H1 (cell line): ENCODE measurements around the gene SCG3.

Source experiments
- RAD21 ChIP-seq, 2 experiments: IDR thresholded peaks in 1 of 2; conservative IDR thresholded peaks in 1 of 2; 2 replicates each; pipeline ENCODE4 v1.6.1; 2011; ENCODE audit warnings: low read depth in 2 of 2, low read length in 2 of 2, improper control_type of control experiment in 1 of 2, inconsistent platforms in 1 of 2, mild to moderate bottlenecking in 1 of 2, moderate library complexity in 1 of 2
- TF ChIP-seq, protein P1 (sequence below), 3 experiments: IDR thresholded peaks; 1 replicate in 2 of 3; 2 replicates in 1 of 3; pipeline versions ENCODE4 v1.5.1 to v1.6.1; 2011; ENCODE audit warnings: low read length in 3 of 3, mild to moderate bottlenecking in 3 of 3, inconsistent platforms in 2 of 3, low read depth in 1 of 3, moderate library complexity in 1 of 3; ENCODE audit not compliant: insufficient read depth in 1 of 3; ENCODE audit errors: control extremely low read depth in 1 of 3

DNA sequence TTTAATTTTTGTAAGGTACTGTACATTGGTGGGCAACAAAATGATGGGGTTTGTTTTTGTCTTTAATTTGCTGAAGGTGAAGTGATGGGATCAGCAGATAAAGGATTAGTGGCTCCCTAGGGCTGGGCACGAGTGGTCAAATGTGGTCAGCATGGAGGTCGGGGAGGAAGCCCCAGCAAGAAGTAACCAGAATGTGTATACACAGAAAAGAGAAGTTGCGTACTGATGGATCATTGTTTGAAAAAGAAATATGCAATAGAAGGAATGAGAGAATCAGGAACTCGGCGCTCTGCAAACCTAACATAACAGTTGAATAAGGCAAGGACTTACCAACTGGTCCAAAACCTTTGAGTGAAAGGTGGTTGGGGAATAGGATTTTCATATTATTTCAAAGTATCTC is 71.6 kb downstream of the SCG3 start:
- no peak for TF ChIP-seq RAD21 (IDR thresholded peaks at IDR 0.05 in 1 of 2, conservative IDR thresholded peaks at IDR 0.05 in 1 of 2; ENCODE audit: low read depth in 2 of 2, low read length in 2 of 2)
- TF ChIP-seq, protein P1, sequence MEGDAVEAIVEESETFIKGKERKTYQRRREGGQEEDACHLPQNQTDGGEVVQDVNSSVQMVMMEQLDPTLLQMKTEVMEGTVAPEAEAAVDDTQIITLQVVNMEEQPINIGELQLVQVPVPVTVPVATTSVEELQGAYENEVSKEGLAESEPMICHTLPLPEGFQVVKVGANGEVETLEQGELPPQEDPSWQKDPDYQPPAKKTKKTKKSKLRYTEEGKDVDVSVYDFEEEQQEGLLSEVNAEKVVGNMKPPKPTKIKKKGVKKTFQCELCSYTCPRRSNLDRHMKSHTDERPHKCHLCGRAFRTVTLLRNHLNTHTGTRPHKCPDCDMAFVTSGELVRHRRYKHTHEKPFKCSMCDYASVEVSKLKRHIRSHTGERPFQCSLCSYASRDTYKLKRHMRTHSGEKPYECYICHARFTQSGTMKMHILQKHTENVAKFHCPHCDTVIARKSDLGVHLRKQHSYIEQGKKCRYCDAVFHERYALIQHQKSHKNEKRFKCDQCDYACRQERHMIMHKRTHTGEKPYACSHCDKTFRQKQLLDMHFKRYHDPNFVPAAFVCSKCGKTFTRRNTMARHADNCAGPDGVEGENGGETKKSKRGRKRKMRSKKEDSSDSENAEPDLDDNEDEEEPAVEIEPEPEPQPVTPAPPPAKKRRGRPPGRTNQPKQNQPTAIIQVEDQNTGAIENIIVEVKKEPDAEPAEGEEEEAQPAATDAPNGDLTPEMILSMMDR (IDR thresholded peaks at IDR 0.05; ENCODE audit: control extremely low read depth in 1 of 3, insufficient read depth in 1 of 3, low read depth in 1 of 3, low read length in 3 of 3): no peak
